ENCODE measurements around the gene WASF2. TPM values are rescaled to one million over a fixed set of nuclear protein-coding genes. Genes with fewer than 3 reads are reported as not detected.

Gene WASF2
- total and polyA plus RNA-seq, 2 donors (not counting 1 experiment from before 2014, with no cell fraction given), result 26.3 to 66.9 TPM

DNA sequence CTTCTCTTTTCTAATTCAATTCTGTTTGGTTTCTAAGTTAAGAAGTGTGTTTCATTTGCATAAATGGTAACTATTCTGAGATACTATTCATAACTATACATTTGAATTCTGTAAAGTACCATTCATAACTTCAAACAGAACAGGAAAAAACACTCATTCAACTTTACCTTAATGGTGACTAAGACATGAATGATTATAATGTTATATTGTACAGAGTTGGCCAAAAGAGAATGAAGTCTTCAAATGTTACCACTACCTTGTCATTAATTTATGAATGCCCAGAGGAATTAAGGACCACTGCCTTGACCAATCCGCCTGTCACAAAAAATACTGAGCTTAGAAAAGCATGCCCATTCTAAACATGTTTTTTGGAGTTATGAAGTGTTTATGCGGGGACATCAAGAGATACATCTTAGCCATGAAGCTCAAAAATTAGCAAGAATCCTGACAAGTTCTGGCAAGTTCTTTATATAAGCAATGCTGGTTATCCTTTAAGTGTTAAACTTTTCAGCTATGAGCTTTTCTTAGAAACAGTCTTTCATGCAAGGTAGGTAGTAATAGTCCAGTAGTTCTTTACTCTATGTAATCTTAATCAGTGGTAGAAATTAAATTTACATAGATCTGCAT lies 7.9 kb downstream of the WASF2 start:
- Histone ChIP-seq H3K27me3 (ENCODE audit: control insufficient read depth, insufficient read depth, low read length) (no peaks in the 10 kb centered on the region), H3K4me2 (ENCODE audit: extremely low read depth, insufficient read depth, low read length) (no peak overlapping the region), H3K9ac (ENCODE audit: insufficient read depth, low read length) (no peak overlapping the region), H3K9me3 (ENCODE audit: control insufficient read depth, insufficient read depth, low read depth, low read length) (no peaks in the 10 kb centered on the region), H3K79me2 (ENCODE audit: control insufficient read depth, insufficient read depth, low read length) (peaks cover 85% of the 10 kb centered on the region), H3K4me3 (replicated peaks in 1 of 4; ENCODE audit: control extremely low read depth in 1 of 4, insufficient read depth in 1 of 4, low read depth in 3 of 4, low read length in 4 of 4) (no peak overlapping the region), H3K36me3 (ENCODE audit: control insufficient read depth, insufficient read depth, low read length) (no peaks in the 10 kb centered on the region), H4K20me1 (ENCODE audit: control insufficient read depth, extremely low read depth, insufficient read depth, low read length) (peaks cover 2% of the 10 kb centered on the region), H3K4me1 (ENCODE audit: control insufficient read depth, extremely low read depth, insufficient read depth, low read length) (peaks cover 2% of the 10 kb centered on the region), H2AFZ (ENCODE audit: low read length) (no peak overlapping the region), H3K27ac (ENCODE audit: insufficient read depth, low read length) (no peak overlapping the region)
- no peak for DNase-seq (ENCODE audit: low read depth in 2 of 2)
- TF ChIP-seq, protein P1, sequence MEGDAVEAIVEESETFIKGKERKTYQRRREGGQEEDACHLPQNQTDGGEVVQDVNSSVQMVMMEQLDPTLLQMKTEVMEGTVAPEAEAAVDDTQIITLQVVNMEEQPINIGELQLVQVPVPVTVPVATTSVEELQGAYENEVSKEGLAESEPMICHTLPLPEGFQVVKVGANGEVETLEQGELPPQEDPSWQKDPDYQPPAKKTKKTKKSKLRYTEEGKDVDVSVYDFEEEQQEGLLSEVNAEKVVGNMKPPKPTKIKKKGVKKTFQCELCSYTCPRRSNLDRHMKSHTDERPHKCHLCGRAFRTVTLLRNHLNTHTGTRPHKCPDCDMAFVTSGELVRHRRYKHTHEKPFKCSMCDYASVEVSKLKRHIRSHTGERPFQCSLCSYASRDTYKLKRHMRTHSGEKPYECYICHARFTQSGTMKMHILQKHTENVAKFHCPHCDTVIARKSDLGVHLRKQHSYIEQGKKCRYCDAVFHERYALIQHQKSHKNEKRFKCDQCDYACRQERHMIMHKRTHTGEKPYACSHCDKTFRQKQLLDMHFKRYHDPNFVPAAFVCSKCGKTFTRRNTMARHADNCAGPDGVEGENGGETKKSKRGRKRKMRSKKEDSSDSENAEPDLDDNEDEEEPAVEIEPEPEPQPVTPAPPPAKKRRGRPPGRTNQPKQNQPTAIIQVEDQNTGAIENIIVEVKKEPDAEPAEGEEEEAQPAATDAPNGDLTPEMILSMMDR (conservative IDR thresholded peaks at IDR 0.05 in 1 of 2, IDR thresholded peaks at IDR 0.05 in 1 of 2; ENCODE audit: low read depth in 1 of 2, low read length in 2 of 2), result no peak
- TF ChIP-seq EZH2 (IDR thresholded peaks at IDR 0.05; ENCODE audit: low read length, missing control alignments), result no peak

DNA sequence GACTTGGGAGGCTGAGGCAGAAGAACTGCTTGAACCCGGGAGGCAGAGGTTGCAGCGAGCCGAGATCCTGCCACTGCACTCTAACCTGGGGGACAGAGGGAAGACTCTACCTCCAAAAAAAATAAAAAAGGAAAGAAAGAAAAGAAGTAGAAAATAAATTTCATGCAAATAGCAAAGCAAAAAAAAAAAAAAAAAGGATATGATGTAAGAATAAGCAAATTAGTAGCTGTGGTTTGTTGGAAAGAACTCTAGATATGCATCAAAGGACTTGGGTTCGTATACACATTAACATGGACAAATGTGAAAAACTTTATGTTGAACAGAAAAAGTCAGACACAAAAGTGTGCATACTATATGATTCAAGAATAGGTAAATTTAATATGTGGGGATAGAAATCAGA lies 11.9 kb downstream of the WASF2 start:
- H2AFZ ChIP-seq (ENCODE audit: low read length), result no peak overlapping the region
- H3K4me2 ChIP-seq (ENCODE audit: extremely low read depth, insufficient read depth, low read length), result no peak overlapping the region
- H3K4me1 ChIP-seq (ENCODE audit: control insufficient read depth, extremely low read depth, insufficient read depth, low read length), result no peaks in the 10 kb centered on the region
- H3K9ac ChIP-seq (ENCODE audit: insufficient read depth, low read length), result no peak overlapping the region
- no peak for DNase-seq (ENCODE audit: low read depth in 2 of 2)
- H3K36me3 ChIP-seq (ENCODE audit: control insufficient read depth, insufficient read depth, low read length), result peaks cover 2% of the 10 kb centered on the region
- H3K4me3 ChIP-seq (replicated peaks in 1 of 4; ENCODE audit: control extremely low read depth in 1 of 4, insufficient read depth in 1 of 4, low read depth in 3 of 4, low read length in 4 of 4), result no peak overlapping the region
- no peaks in the 10 kb centered on the region for H4K20me1 ChIP-seq (ENCODE audit: control insufficient read depth, extremely low read depth, insufficient read depth, low read length)
- no peak overlapping the region for H3K27ac ChIP-seq (ENCODE audit: insufficient read depth, low read length)
- H3K79me2 ChIP-seq (ENCODE audit: control insufficient read depth, insufficient read depth, low read length), result peaks cover 87% of the 10 kb centered on the region
- no peaks in the 10 kb centered on the region for H3K9me3 ChIP-seq (ENCODE audit: control insufficient read depth, insufficient read depth, low read depth, low read length)
- no peaks in the 10 kb centered on the region for H3K27me3 ChIP-seq (ENCODE audit: control insufficient read depth, insufficient read depth, low read length)
- TF ChIP-seq, protein P1 (conservative IDR thresholded peaks at IDR 0.05 in 1 of 2, IDR thresholded peaks at IDR 0.05 in 1 of 2; ENCODE audit: low read depth in 1 of 2, low read length in 2 of 2), result no peak
- no peak for TF ChIP-seq EZH2 (IDR thresholded peaks at IDR 0.05; ENCODE audit: low read length, missing control alignments)

DNA sequence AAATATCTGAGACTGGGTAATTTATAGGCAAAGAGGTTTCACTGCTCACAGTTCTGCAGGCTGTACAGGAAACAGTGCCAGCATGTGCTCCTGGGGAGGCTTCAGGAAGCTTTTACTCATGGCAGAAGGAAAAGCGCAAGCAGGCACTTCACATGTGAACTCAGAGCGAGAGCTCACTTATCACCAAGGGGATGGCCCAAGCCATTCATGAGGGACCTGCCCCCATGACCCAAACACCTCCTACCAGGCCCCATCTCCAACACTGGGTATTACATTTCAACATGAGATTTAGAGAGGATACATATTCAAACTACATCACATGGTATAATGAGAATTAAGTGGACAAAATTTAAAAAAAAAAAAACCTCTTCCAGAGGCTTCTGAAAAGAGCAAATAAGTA lies 13.7 kb downstream of the WASF2 start:
- no peaks in the 10 kb centered on the region for H3K9me3 ChIP-seq (ENCODE audit: control insufficient read depth, insufficient read depth, low read depth, low read length)
- DNase-seq (ENCODE audit: low read depth in 2 of 2), result no peak
- no peak overlapping the region for H3K4me2 ChIP-seq (ENCODE audit: extremely low read depth, insufficient read depth, low read length)
- H3K4me3 ChIP-seq (replicated peaks in 1 of 4; ENCODE audit: control extremely low read depth in 1 of 4, insufficient read depth in 1 of 4, low read depth in 3 of 4, low read length in 4 of 4), result no peak overlapping the region
- no peak overlapping the region for H3K9ac ChIP-seq (ENCODE audit: insufficient read depth, low read length)
- H3K27ac ChIP-seq (ENCODE audit: insufficient read depth, low read length), result no peak overlapping the region
- H3K4me1 ChIP-seq (ENCODE audit: control insufficient read depth, extremely low read depth, insufficient read depth, low read length), result no peaks in the 10 kb centered on the region
- H3K27me3 ChIP-seq (ENCODE audit: control insufficient read depth, insufficient read depth, low read length), result no peaks in the 10 kb centered on the region
- no peak overlapping the region for H2AFZ ChIP-seq (ENCODE audit: low read length)
- H4K20me1 ChIP-seq (ENCODE audit: control insufficient read depth, extremely low read depth, insufficient read depth, low read length), result no peaks in the 10 kb centered on the region
- TF ChIP-seq EZH2 (IDR thresholded peaks at IDR 0.05; ENCODE audit: low read length, missing control alignments), result no peak
- TF ChIP-seq, protein P1 (conservative IDR thresholded peaks at IDR 0.05 in 1 of 2, IDR thresholded peaks at IDR 0.05 in 1 of 2; ENCODE audit: low read depth in 1 of 2, low read length in 2 of 2), result no peak
- H3K36me3 ChIP-seq (ENCODE audit: control insufficient read depth, insufficient read depth, low read length), result peaks cover 2% of the 10 kb centered on the region
- H3K79me2 ChIP-seq (ENCODE audit: control insufficient read depth, insufficient read depth, low read length), result peaks cover 86% of the 10 kb centered on the region
